Measurements from ENCODE around the gene KCNE3. TPM values are rescaled to one million over a fixed set of nuclear protein-coding genes. Genes with fewer than 3 reads are reported as not detected.

Gene KCNE3
- 7.5 and 8.5 TPM in 2 replicates for total RNA-seq

DNA sequence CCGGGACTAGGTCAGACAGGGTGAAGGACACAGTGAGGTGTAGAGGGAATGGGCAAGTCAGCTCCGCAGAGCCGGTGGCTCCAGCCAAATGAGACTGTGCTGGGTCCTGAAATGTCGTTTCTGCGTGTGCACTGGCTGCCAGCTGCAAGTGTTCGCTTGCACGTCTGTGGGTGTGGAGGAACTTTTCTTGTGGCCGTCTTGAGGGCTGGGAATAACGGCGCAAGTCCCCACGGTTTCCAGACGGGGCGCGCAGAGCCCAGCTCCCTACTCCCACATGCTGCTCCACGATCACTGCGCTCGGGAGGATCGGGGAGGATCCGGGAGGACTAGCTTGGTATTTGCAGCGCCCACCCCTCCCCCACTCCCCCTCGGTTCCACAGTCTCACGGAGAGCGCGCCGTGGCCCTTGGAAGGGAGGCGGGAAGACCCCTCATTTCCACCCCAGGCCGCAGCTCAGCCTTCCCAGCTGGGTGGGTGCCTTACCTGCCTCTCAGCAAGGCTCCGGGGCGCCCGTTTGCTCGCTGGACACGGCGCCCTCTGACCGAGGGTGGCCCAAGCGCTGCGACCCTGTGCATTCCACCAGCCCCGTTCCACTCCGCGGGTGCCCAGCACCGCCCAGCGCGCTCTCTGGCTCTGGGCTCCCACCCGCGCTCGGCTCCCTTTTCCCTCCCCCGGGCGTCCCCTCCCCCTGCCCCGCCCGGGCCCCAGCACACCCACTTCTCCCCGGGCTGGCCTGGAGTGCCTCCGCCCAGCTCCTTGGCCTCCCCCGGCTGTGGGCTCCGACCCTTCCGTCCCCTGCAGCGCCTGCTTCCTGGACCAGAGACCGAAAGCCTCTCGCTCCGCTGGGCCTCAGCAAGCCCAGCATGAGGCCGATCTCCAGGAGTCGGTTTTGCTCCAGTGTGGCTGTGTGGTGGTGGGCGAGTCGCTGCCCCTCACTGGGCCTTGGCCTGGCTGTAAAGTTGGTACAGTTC, at the start of gene KCNE3:
KCNE3 (minus strand) TSS at position 634 of the 970 bp plus-strand sequence. CDS start 9,986 bp downstream, outside the sequence.

GRCh38 chr11:74492974-74493790, 25.8 kb upstream of the KCNE3 start, which contains the start of gene LIPT2:
Gene LIPT2, minus strand, starts transcription at chr11:74493724. Its CDS starts 21 bp downstream, at chr11:74493703.

Other genes with a start within 250 kb of the KCNE3 start
- 5.8 and 9.0 TPM in 2 replicates for gene P4HA3, start 155.9 kb downstream of the KCNE3 start, total RNA-seq
- 1.1 and 3.0 TPM in 2 replicates for gene PGM2L1, start 69.1 kb downstream of the KCNE3 start, total RNA-seq
- 0.68 and 7.5 TPM in 2 replicates for gene LIPT2, start 26.2 kb upstream of the KCNE3 start, total RNA-seq
- gene POLD3, start 125.0 kb upstream of the KCNE3 start, total RNA-seq: 5.6 and 11.0 TPM in 2 replicates

Data from pericardium fibroblast (primary cell).